IPS DF 6.9 (cell line): ENCODE data around the gene MMP11.

Experiments
- DNase-seq: peaks from one replicate; pipeline ENCODE4 v3.0.0-alpha.2; 2013; ENCODE audit warnings: low read depth, low spot score
- H3K27ac ChIP-seq: one replicate; pipeline ENCODE4 v1.5.1; 2013; ENCODE audit warnings: low read length, control low read depth
- H3K27me3 ChIP-seq: 2 replicates; pipeline ENCODE4 v1.6.1; 2013; ENCODE audit warnings: mild to moderate bottlenecking, low read length; ENCODE audit not compliant: control insufficient read depth, insufficient read depth
- H3K36me3 ChIP-seq: 2 replicates; pipeline ENCODE4 v1.6.1; 2013; ENCODE audit warnings: low read length; ENCODE audit not compliant: control insufficient read depth, insufficient read depth
- H3K4me1 ChIP-seq: 2 replicates; pipeline ENCODE4 v1.6.1; 2013; ENCODE audit warnings: low read length; ENCODE audit not compliant: control insufficient read depth, insufficient read depth
- H3K4me3 ChIP-seq: 2 replicates; pipeline ENCODE4 v1.5.1; 2013; ENCODE audit warnings: mild to moderate bottlenecking, low read length
- H3K9me3 ChIP-seq: 2 replicates; pipeline ENCODE4 v1.6.1; 2013; ENCODE audit warnings: low read length, inconsistent platforms; ENCODE audit not compliant: control insufficient read depth, insufficient read depth
- WGBS: extraction: QIAGEN DNeasy Blood & Tissue Kit; methylation state at CpG from one replicate; pipeline ENCODE4 v1.1.7; 2013; ENCODE audit warnings: mixed read lengths, missing lambda C conversion rate; ENCODE audit not compliant: insufficient read length, insufficient coverage; 5-methylcytosine and 5-hydroxymethylcytosine counted together

MMP11 gene

GRCh38 chr22:23760056-23760455, 12.6 kb upstream of the MMP11 start:
- H3K4me3 ChIP-seq = no peak overlapping the region
- no peaks in the 10 kb centered on the region for H3K9me3 ChIP-seq
- WGBS = no CpG with 5 or more reads among the region's 6 CpGs
- no peaks in the 10 kb centered on the region for H3K27me3 ChIP-seq
- no peak for DNase-seq
- peaks cover 2% of the 10 kb centered on the region; the same call in 1 of the 2 replicates for H3K36me3 ChIP-seq
- peaks cover 10% of the 10 kb centered on the region for H3K4me1 ChIP-seq
- no peak overlapping the region for H3K27ac ChIP-seq

GRCh38 chr22:23762842-23763578, 9.6 kb upstream of the MMP11 start, which contains the start of gene C22orf15:
Gene C22orf15, plus strand, starts transcription at chr22:23762990. Its CDS starts 317 bp downstream, at chr22:23763307.
- no peaks in the 10 kb centered on the region for H3K27me3 ChIP-seq
- no peak within 1 kb of the TSS for H3K4me3 ChIP-seq
- peaks cover 12% of the 10 kb centered on the region for H3K4me1 ChIP-seq
- DNase-seq = no peak
- H3K27ac ChIP-seq = no peak within 1 kb of the TSS
- no CpG with 5 or more reads among the region's 23 CpGs for WGBS
- H3K9me3 ChIP-seq = no peaks in the 10 kb centered on the region
- peaks cover 2% of the 10 kb centered on the region; the same call in 1 of the 2 replicates for H3K36me3 ChIP-seq

- WGBS = no CpG with 5 or more reads among the region's 17 CpGs
- peaks cover 2% of the 10 kb centered on the region; the same call in 1 of the 2 replicates for H3K36me3 ChIP-seq
These were observed 9.1 kb upstream of the MMP11 start for GRCh38 chr22:23763579-23763945.

GRCh38 chr22:23763954-23764353, 8.7 kb upstream of the MMP11 start:
- Histone ChIP-seq H3K27ac (no peak overlapping the region), H3K9me3 (no peaks in the 10 kb centered on the region), H3K36me3 (peaks cover 2% of the 10 kb centered on the region; the same call in 1 of the 2 replicates), H3K4me3 (no peak overlapping the region), H3K4me1 (peaks cover 12% of the 10 kb centered on the region), H3K27me3 (no peaks in the 10 kb centered on the region)
- WGBS = no CpG with 5 or more reads among the region's 7 CpGs
- DNase-seq = no peak

More at GRCh38 chr22:23763579-23763945, 9.1 kb upstream of the MMP11 start:
- Histone ChIP-seq H3K4me3 (no peak overlapping the region), H3K27me3 (no peaks in the 10 kb centered on the region), H3K9me3 (no peaks in the 10 kb centered on the region), H3K4me1 (peaks cover 12% of the 10 kb centered on the region), H3K27ac (no peak overlapping the region)
- no peak for DNase-seq

- no CpG with 5 or more reads among the region's 9 CpGs for WGBS
These were observed 7.5 kb upstream of the MMP11 start for GRCh38 chr22:23764899-23765881.

GRCh38 chr22:23767303-23767672, 5.4 kb upstream of the MMP11 start:
- H3K9me3 ChIP-seq = no peaks in the 10 kb centered on the region
- H3K27ac ChIP-seq = no peak overlapping the region
- DNase-seq = no peak
- H3K27me3 ChIP-seq = no peaks in the 10 kb centered on the region
- peaks cover 2% of the 10 kb centered on the region; the same call in 1 of the 2 replicates for H3K36me3 ChIP-seq
- no CpG with 5 or more reads among the region's 27 CpGs for WGBS
- peaks cover 14% of the 10 kb centered on the region for H3K4me1 ChIP-seq
- H3K4me3 ChIP-seq = peak overlapping the region; percentile 48; the same call in 1 of the 2 replicates

More at GRCh38 chr22:23764899-23765881, 7.5 kb upstream of the MMP11 start:
- no peaks in the 10 kb centered on the region for H3K27me3 ChIP-seq
- H3K4me1 ChIP-seq = peaks cover 12% of the 10 kb centered on the region
- H3K9me3 ChIP-seq = no peaks in the 10 kb centered on the region
- H3K36me3 ChIP-seq = peaks cover 2% of the 10 kb centered on the region; the same call in 1 of the 2 replicates
- no peak overlapping the region for H3K4me3 ChIP-seq
- no peak for DNase-seq
- H3K27ac ChIP-seq = no peak overlapping the region

GRCh38 chr22:23767673-23768548, 4.7 kb upstream of the MMP11 start, which contains the start of gene CHCHD10:
Gene CHCHD10, minus strand, starts transcription at chr22:23767972. Its CDS starts 98 bp downstream, at chr22:23767874.
- Histone ChIP-seq H3K36me3 (peaks cover 2% of the 10 kb centered on the region; the same call in 1 of the 2 replicates), H3K27me3 (no peaks in the 10 kb centered on the region), H3K4me3 (peak within 1 kb of the TSS; percentile 48; the same call in 1 of the 2 replicates), H3K27ac (no peak within 1 kb of the TSS), H3K9me3 (no peaks in the 10 kb centered on the region), H3K4me1 (peaks cover 14% of the 10 kb centered on the region)
- no CpG with 5 or more reads among the region's 63 CpGs for WGBS
- no peak for DNase-seq

- Histone ChIP-seq H3K27ac (no peak overlapping the region), H3K4me3 (no peak overlapping the region), H3K4me1 (peaks cover 11% of the 10 kb centered on the region), H3K36me3 (peaks cover 2% of the 10 kb centered on the region; the same call in 1 of the 2 replicates), H3K9me3 (no peaks in the 10 kb centered on the region), H3K27me3 (peaks cover 13% of the 10 kb centered on the region)
- no peak for DNase-seq
- no CpG with 5 or more reads among the region's 6 CpGs for WGBS
These were observed 3.2 kb upstream of the MMP11 start for GRCh38 chr22:23769321-23769965.

- WGBS = no CpG with 5 or more reads among the region's 6 CpGs
- H3K36me3 ChIP-seq = no peaks in the 10 kb centered on the region
- H3K27me3 ChIP-seq = peaks cover 13% of the 10 kb centered on the region
- H3K4me1 ChIP-seq = peaks cover 9% of the 10 kb centered on the region
- H3K9me3 ChIP-seq = no peaks in the 10 kb centered on the region
- no peak for DNase-seq
- no peak overlapping the region for H3K27ac ChIP-seq
- H3K4me3 ChIP-seq = peak overlapping the region; percentile 1; the same call in 1 of the 2 replicates
These were observed 367 bp upstream of the MMP11 start for GRCh38 chr22:23772315-23772648.
